RWPE1 (cell line): ENCODE measurements around the gene NUP42.

Source experiments
- CTCF ChIA-PET: fragments of 350-600 bp; sonication (Branson Sonifier 250); formaldehyde crosslinking; extraction: SDS; loops from one replicate; lab custom pipeline; 2021; lab: Yijun Ruan, JAX
- POLR2A ChIA-PET: fragments of 400-600 bp; formaldehyde crosslinking; extraction: SDS; loops from one replicate; lab custom pipeline; 2020; ENCODE audit warnings: antibody characterized with exemption; ENCODE audit not compliant: low non-redundant PET; lab: Yijun Ruan, JAX
- DNase-seq: peaks from one replicate; pipeline ENCODE4 v3.0.0; 2012; ENCODE audit warnings: low spot score
- H3K27ac ChIP-seq: fragments of 450-650 bp; 2 replicates; pipeline ENCODE4 v1.5.1; 2017
- TF ChIP-seq, protein P1 (sequence below): fragments of 450-650 bp; conservative IDR thresholded peaks from 2 replicates; pipeline ENCODE4 v1.5.1; 2017; ENCODE audit warnings: low read depth, mild to moderate bottlenecking

The NUP42 gene

GRCh38 chr7:23207884-23208283, 26.0 kb downstream of the NUP42 start:
- TF ChIP-seq, protein P1, sequence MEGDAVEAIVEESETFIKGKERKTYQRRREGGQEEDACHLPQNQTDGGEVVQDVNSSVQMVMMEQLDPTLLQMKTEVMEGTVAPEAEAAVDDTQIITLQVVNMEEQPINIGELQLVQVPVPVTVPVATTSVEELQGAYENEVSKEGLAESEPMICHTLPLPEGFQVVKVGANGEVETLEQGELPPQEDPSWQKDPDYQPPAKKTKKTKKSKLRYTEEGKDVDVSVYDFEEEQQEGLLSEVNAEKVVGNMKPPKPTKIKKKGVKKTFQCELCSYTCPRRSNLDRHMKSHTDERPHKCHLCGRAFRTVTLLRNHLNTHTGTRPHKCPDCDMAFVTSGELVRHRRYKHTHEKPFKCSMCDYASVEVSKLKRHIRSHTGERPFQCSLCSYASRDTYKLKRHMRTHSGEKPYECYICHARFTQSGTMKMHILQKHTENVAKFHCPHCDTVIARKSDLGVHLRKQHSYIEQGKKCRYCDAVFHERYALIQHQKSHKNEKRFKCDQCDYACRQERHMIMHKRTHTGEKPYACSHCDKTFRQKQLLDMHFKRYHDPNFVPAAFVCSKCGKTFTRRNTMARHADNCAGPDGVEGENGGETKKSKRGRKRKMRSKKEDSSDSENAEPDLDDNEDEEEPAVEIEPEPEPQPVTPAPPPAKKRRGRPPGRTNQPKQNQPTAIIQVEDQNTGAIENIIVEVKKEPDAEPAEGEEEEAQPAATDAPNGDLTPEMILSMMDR, result no peak
- ChIA-PET POLR2A (no interaction called here), CTCF (no interaction called here)
- no peak for DNase-seq
- H3K27ac ChIP-seq, result no peak overlapping the region

GRCh38 chr7:23208316-23208715, 26.5 kb downstream of the NUP42 start:
- TF ChIP-seq, protein P1, result no peak
- DNase-seq, result no peak
- no peak overlapping the region for H3K27ac ChIP-seq
- POLR2A ChIA-PET, result no interaction called here
- CTCF ChIA-PET, result no interaction called here

GRCh38 chr7:23210506-23210905, 28.7 kb downstream of the NUP42 start:
- DNase-seq, result no peak
- POLR2A ChIA-PET, result no interaction called here
- H3K27ac ChIP-seq, result no peak overlapping the region
- CTCF ChIA-PET, result no interaction called here
- TF ChIP-seq, protein P1, result no peak

DNA sequence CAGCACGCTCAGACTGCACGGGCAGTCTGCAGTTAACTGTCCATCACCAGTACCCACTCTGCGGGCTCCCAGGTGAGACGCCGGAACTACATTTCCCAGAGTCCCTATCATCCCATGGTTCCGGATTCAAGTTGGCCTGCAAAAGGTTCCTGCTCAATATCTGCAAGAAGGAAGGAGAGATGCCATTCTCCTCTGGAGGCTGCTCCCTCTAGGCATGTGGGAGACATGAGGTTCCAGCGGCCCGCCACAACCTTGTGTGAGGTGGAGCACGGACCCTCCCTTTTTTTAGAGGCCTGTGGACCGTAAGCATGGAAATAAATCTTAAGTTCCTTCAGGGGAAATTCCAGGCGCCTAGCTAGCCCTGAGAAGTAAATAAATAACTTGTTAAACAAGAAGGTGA, 29.7 kb downstream of the NUP42 start:
- no peak for DNase-seq
- ChIA-PET CTCF (interaction anchor here (0.6 kb wide), 1 partner anchor 102 kb away, joined by 5 read pairs; no protein-coding TSS in a partner anchor), POLR2A (no interaction called here)
- H3K27ac ChIP-seq, result no peak overlapping the region
- TF ChIP-seq, protein P1, result no peak

GRCh38 chr7:23212395-23212794, 30.5 kb downstream of the NUP42 start:
- POLR2A ChIA-PET, result interaction anchor here (0.9 kb wide), 1 partner anchor 9 kb away, joined by 3 read pairs; no protein-coding TSS in a partner anchor
- CTCF ChIA-PET, result interaction anchor here (0.5 to 0.6 kb wide), 2 partner anchors 102 to 498 kb away, joined by 4 to 5 read pairs; no protein-coding TSS in a partner anchor
- DNase-seq, result no peak
- TF ChIP-seq, protein P1, result no peak
- no peak overlapping the region for H3K27ac ChIP-seq

GRCh38 chr7:23212841-23213240, 31.0 kb downstream of the NUP42 start:
- POLR2A ChIA-PET, result interaction anchor here (0.9 kb wide), 1 partner anchor 9 kb away, joined by 3 read pairs; no protein-coding TSS in a partner anchor
- CTCF ChIA-PET, result interaction anchor here (0.5 kb wide), 1 partner anchor 498 kb away, joined by 4 read pairs; no protein-coding TSS in a partner anchor
- TF ChIP-seq, protein P1, result no peak
- H3K27ac ChIP-seq, result no peak overlapping the region
- DNase-seq, result no peak
